ENCODE measurements around the gene ZDHHC17.

Gene ZDHHC17

GRCh38 chr12:76820888-76821482 lies 57.1 kb downstream of the ZDHHC17 start:
- DNase-seq (ENCODE audit: low spot score): peak; percentile 39

GRCh38 chr12:76830436-76830835 lies 66.5 kb downstream of the ZDHHC17 start:
- no peak for DNase-seq (ENCODE audit: low spot score)

GRCh38 chr12:76836633-76837032 lies 72.7 kb downstream of the ZDHHC17 start:
- no peak for DNase-seq (ENCODE audit: low spot score)

- no peak for DNase-seq (ENCODE audit: low spot score)
These were observed 83.3 kb downstream of the ZDHHC17 start for GRCh38 chr12:76847260-76847659.

GRCh38 chr12:76848132-76848531 lies 84.2 kb downstream of the ZDHHC17 start:
- no peak for DNase-seq (ENCODE audit: low spot score)

- DNase-seq (ENCODE audit: low spot score): no peak
These were observed 88.2 kb downstream of the ZDHHC17 start for GRCh38 chr12:76852106-76852505.

GRCh38 chr12:76855271-76855670 lies 91.4 kb downstream of the ZDHHC17 start:
- no peak for DNase-seq (ENCODE audit: low spot score)

GRCh38 chr12:76856018-76856644 lies 92.2 kb downstream of the ZDHHC17 start:
- no peak for DNase-seq (ENCODE audit: low spot score)

GRCh38 chr12:76859611-76860010 lies 95.7 kb downstream of the ZDHHC17 start:
- no peak for DNase-seq (ENCODE audit: low spot score)

- DNase-seq (ENCODE audit: low spot score): no peak
These were observed 96.3 kb downstream of the ZDHHC17 start for GRCh38 chr12:76860256-76860655.

- DNase-seq (ENCODE audit: low spot score): no peak
These were observed 99.2 kb downstream of the ZDHHC17 start for GRCh38 chr12:76863005-76863670.

GRCh38 chr12:76863837-76864236 lies 99.9 kb downstream of the ZDHHC17 start:
- no peak for DNase-seq (ENCODE audit: low spot score)

- DNase-seq (ENCODE audit: low spot score): no peak
These were observed 101.0 kb downstream of the ZDHHC17 start for GRCh38 chr12:76864791-76865400.

- no peak for DNase-seq (ENCODE audit: low spot score)
These were observed 102.2 kb downstream of the ZDHHC17 start for GRCh38 chr12:76866151-76866567.

GRCh38 chr12:76866726-76867125 lies 102.8 kb downstream of the ZDHHC17 start:
- DNase-seq (ENCODE audit: low spot score): peak; percentile 61

- DNase-seq (ENCODE audit: low spot score): no peak
These were observed 107.2 kb downstream of the ZDHHC17 start for GRCh38 chr12:76871082-76871481.

- no peak for DNase-seq (ENCODE audit: low spot score)
These were observed 107.8 kb downstream of the ZDHHC17 start for GRCh38 chr12:76871742-76872141.

- no peak for DNase-seq (ENCODE audit: low spot score)
These were observed 108.5 kb downstream of the ZDHHC17 start for GRCh38 chr12:76872415-76872814.

- DNase-seq (ENCODE audit: low spot score): no peak
These were observed 110.1 kb downstream of the ZDHHC17 start for GRCh38 chr12:76874027-76874426.

- DNase-seq (ENCODE audit: low spot score): no peak
These were observed 110.7 kb downstream of the ZDHHC17 start for GRCh38 chr12:76874491-76875190.

GRCh38 chr12:76876696-76877229 lies 112.8 kb downstream of the ZDHHC17 start:
- no peak for DNase-seq (ENCODE audit: low spot score)
